Activated CD4-positive, alpha-beta T cell treated with anti-CD3 and anti-CD28 coated beads, Interleukin-2, amount 10 ng/mL, durations not matched to agents 7 days and 5 days (primary cell): ENCODE results near the gene SCCPDH. TPM values are rescaled to one million over a fixed set of nuclear protein-coding genes. Genes with fewer than 3 reads are reported as not detected.

Experiments used
- CTCF ChIA-PET: fragments of 350-600 bp; sonication (Branson Sonifier 250); formaldehyde crosslinking; loops from one replicate; lab custom pipeline; 2021; ENCODE audit warnings: antibody characterized with exemption; lab: Charles Lee
- POLR2A ChIA-PET: fragments of 350-600 bp; sonication (Branson Sonifier 250); formaldehyde crosslinking; loops from one replicate; lab custom pipeline; 2021; ENCODE audit warnings: antibody characterized with exemption; lab: Charles Lee
- DNase-seq: peaks from one replicate; pipeline ENCODE4 v3.0.0-alpha.2; 2020
- H3K27ac Mint-ChIP-seq: one replicate; pipeline ENCODE4 v1.8.0; 2021; ENCODE audit warnings: mild to moderate bottlenecking, moderate library complexity, mixed read lengths
- H3K27me3 Mint-ChIP-seq: one replicate; pipeline ENCODE4 v1.8.0; 2021; ENCODE audit warnings: mixed read lengths
- H3K36me3 Mint-ChIP-seq: one replicate; pipeline ENCODE4 v1.8.0; 2021; ENCODE audit warnings: low read depth, mixed read lengths
- H3K4me1 Mint-ChIP-seq: one replicate; pipeline ENCODE4 v1.8.0; 2021; ENCODE audit warnings: mixed read lengths
- H3K4me3 Mint-ChIP-seq: one replicate; pipeline ENCODE4 v1.8.0; 2021; ENCODE audit warnings: mild to moderate bottlenecking, moderate library complexity, mixed read lengths
- H3K9me3 Mint-ChIP-seq: one replicate; pipeline ENCODE4 v1.8.0; 2021; ENCODE audit warnings: mixed read lengths
- total RNA-seq, 2 experiments: library from RNA; stranded (reverse); gene quantifications; one replicate each; pipeline ENCODE4 v1.2.3, GENCODE V29; 2021

SCCPDH gene
- total RNA-seq, 2 experiments from 2014 or later, result 9.4 to 10.9 TPM

GRCh38 chr1:246784621-246785493 lies 60.6 kb downstream of the SCCPDH start:
- H3K4me3 Mint-ChIP-seq, result peak overlapping the region; percentile 44
- POLR2A ChIA-PET, result no interaction called here

GRCh38 chr1:246785494-246786111 lies 61.4 kb downstream of the SCCPDH start:
- H3K27me3 Mint-ChIP-seq, result peaks cover 4% of the 10 kb centered on the region
- no peak overlapping the region for H3K4me3 Mint-ChIP-seq
- H3K4me1 Mint-ChIP-seq, result peaks cover 19% of the 10 kb centered on the region
- no peak for DNase-seq
- ChIA-PET POLR2A (no interaction called here), CTCF (no interaction called here)
- H3K9me3 Mint-ChIP-seq, result no peaks in the 10 kb centered on the region
- H3K27ac Mint-ChIP-seq, result no peak overlapping the region
- H3K36me3 Mint-ChIP-seq, result peaks cover 10% of the 10 kb centered on the region

More at GRCh38 chr1:246784621-246785493, 60.6 kb downstream of the SCCPDH start:
- Mint-ChIP-seq H3K9me3 (no peaks in the 10 kb centered on the region), H3K27ac (peak overlapping the region; percentile 73), H3K27me3 (peaks cover 4% of the 10 kb centered on the region), H3K36me3 (peaks cover 10% of the 10 kb centered on the region), H3K4me1 (peaks cover 19% of the 10 kb centered on the region)
- peak; percentile 31 for DNase-seq
- CTCF ChIA-PET, result no interaction called here

- Mint-ChIP-seq H3K36me3 (peaks cover 10% of the 10 kb centered on the region), H3K4me3 (no peak overlapping the region), H3K4me1 (peaks cover 19% of the 10 kb centered on the region), H3K9me3 (no peaks in the 10 kb centered on the region), H3K27me3 (peaks cover 4% of the 10 kb centered on the region), H3K27ac (no peak overlapping the region)
- CTCF ChIA-PET, result interaction anchor here (0.6 to 0.7 kb wide), 2 partner anchors 72 to 1932 kb away, joined by 4 to 5 read pairs; no protein-coding TSS in a partner anchor
- DNase-seq, result no peak
- POLR2A ChIA-PET, result no interaction called here
Measured at GRCh38 chr1:246786606-246787238, 62.5 kb downstream of the SCCPDH start.

GRCh38 chr1:246787781-246788513 lies 63.7 kb downstream of the SCCPDH start:
- peaks cover 10% of the 10 kb centered on the region for H3K4me1 Mint-ChIP-seq
- no peaks in the 10 kb centered on the region for H3K9me3 Mint-ChIP-seq
- no peak overlapping the region for H3K4me3 Mint-ChIP-seq
- POLR2A ChIA-PET, result no interaction called here
- no peak overlapping the region for H3K27ac Mint-ChIP-seq
- H3K27me3 Mint-ChIP-seq, result peaks cover 4% of the 10 kb centered on the region
- CTCF ChIA-PET, result no interaction called here
- no peak for DNase-seq
- peaks cover 10% of the 10 kb centered on the region for H3K36me3 Mint-ChIP-seq

- ChIA-PET CTCF (no interaction called here), POLR2A (no interaction called here)
- Mint-ChIP-seq H3K9me3 (no peaks in the 10 kb centered on the region), H3K27ac (no peak overlapping the region), H3K27me3 (peaks cover 2% of the 10 kb centered on the region), H3K36me3 (peaks cover 10% of the 10 kb centered on the region), H3K4me1 (peaks cover 10% of the 10 kb centered on the region), H3K4me3 (no peak overlapping the region)
- no peak for DNase-seq
Measured at GRCh38 chr1:246788895-246789338, 64.7 kb downstream of the SCCPDH start.

- H3K4me1 Mint-ChIP-seq, result peaks cover 5% of the 10 kb centered on the region
- ChIA-PET POLR2A (no interaction called here), CTCF (no interaction called here)
- no peak overlapping the region for H3K27ac Mint-ChIP-seq
- peaks cover 2% of the 10 kb centered on the region for H3K27me3 Mint-ChIP-seq
- no peak overlapping the region for H3K4me3 Mint-ChIP-seq
- DNase-seq, result no peak
- no peaks in the 10 kb centered on the region for H3K9me3 Mint-ChIP-seq
- peaks cover 10% of the 10 kb centered on the region for H3K36me3 Mint-ChIP-seq
Measured at GRCh38 chr1:246789454-246790339, 65.5 kb downstream of the SCCPDH start.

GRCh38 chr1:246790364-246790763 lies 66.2 kb downstream of the SCCPDH start:
- Mint-ChIP-seq H3K9me3 (no peaks in the 10 kb centered on the region), H3K4me1 (no peaks in the 10 kb centered on the region), H3K27ac (no peak overlapping the region), H3K36me3 (peaks cover 7% of the 10 kb centered on the region), H3K4me3 (no peak overlapping the region), H3K27me3 (peaks cover 2% of the 10 kb centered on the region)
- ChIA-PET CTCF (no interaction called here), POLR2A (no interaction called here)
- no peak for DNase-seq

GRCh38 chr1:246790833-246791232 lies 66.6 kb downstream of the SCCPDH start:
- H3K4me1 Mint-ChIP-seq, result no peaks in the 10 kb centered on the region
- no peak overlapping the region for H3K4me3 Mint-ChIP-seq
- POLR2A ChIA-PET, result no interaction called here
- no peak for DNase-seq
- CTCF ChIA-PET, result no interaction called here
- H3K9me3 Mint-ChIP-seq, result no peaks in the 10 kb centered on the region
- no peak overlapping the region for H3K27ac Mint-ChIP-seq
- H3K27me3 Mint-ChIP-seq, result peaks cover 2% of the 10 kb centered on the region
- H3K36me3 Mint-ChIP-seq, result peaks cover 4% of the 10 kb centered on the region

GRCh38 chr1:246791303-246791918 lies 67.2 kb downstream of the SCCPDH start:
- no peak overlapping the region for H3K4me3 Mint-ChIP-seq
- CTCF ChIA-PET, result no interaction called here
- no peaks in the 10 kb centered on the region for H3K9me3 Mint-ChIP-seq
- no peak for DNase-seq
- POLR2A ChIA-PET, result no interaction called here
- no peak overlapping the region for H3K27ac Mint-ChIP-seq
- H3K4me1 Mint-ChIP-seq, result no peaks in the 10 kb centered on the region
- peaks cover under 1% of the 10 kb centered on the region for H3K36me3 Mint-ChIP-seq
- H3K27me3 Mint-ChIP-seq, result peaks cover 2% of the 10 kb centered on the region

- POLR2A ChIA-PET, result interaction anchor here (0.6 kb wide), 1 partner anchor 561 kb away, joined by 3 read pairs; no protein-coding TSS in a partner anchor
- DNase-seq, result no peak
Measured at GRCh38 chr1:246792603-246793002, 68.4 kb downstream of the SCCPDH start.

GRCh38 chr1:246793356-246793896 lies 69.2 kb downstream of the SCCPDH start:
- no peak overlapping the region for H3K4me3 Mint-ChIP-seq
- no peaks in the 10 kb centered on the region for H3K4me1 Mint-ChIP-seq
- H3K27me3 Mint-ChIP-seq, result no peaks in the 10 kb centered on the region
- CTCF ChIA-PET, result no interaction called here
- POLR2A ChIA-PET, result no interaction called here
- H3K27ac Mint-ChIP-seq, result no peak overlapping the region
- no peaks in the 10 kb centered on the region for H3K9me3 Mint-ChIP-seq
- DNase-seq, result no peak
- H3K36me3 Mint-ChIP-seq, result no peaks in the 10 kb centered on the region

More at GRCh38 chr1:246792603-246793002, 68.4 kb downstream of the SCCPDH start:
- Mint-ChIP-seq H3K4me1 (no peaks in the 10 kb centered on the region), H3K4me3 (no peak overlapping the region), H3K9me3 (no peaks in the 10 kb centered on the region), H3K27me3 (peaks cover 2% of the 10 kb centered on the region), H3K27ac (no peak overlapping the region), H3K36me3 (no peaks in the 10 kb centered on the region)
- CTCF ChIA-PET, result no interaction called here
